ENCODE results near the gene HSPB6.

HSPB6 gene

GRCh38 chr19:35731779-35732405 lies 24.9 kb downstream of the HSPB6 start:
- Histone ChIP-seq H3K27me3 (ENCODE audit: insufficient read depth, low read length, poor library complexity) (no peaks in the 10 kb centered on the region), H2AFZ (ENCODE audit: low read depth, low read length) (no peak overlapping the region), H3K4me1 (ENCODE audit: insufficient read depth, low read length) (no peaks in the 10 kb centered on the region), H3K9me3 (ENCODE audit: insufficient read depth, low read length, severe bottlenecking) (no peaks in the 10 kb centered on the region), H3K4me3 (ENCODE audit: low read depth in 1 of 2, low read length in 2 of 2) (no peak overlapping the region), H3K79me2 (ENCODE audit: insufficient read depth, low read length) (no peaks in the 10 kb centered on the region), H4K20me1 (ENCODE audit: insufficient read depth, low read length) (peaks cover 48% of the 10 kb centered on the region), H3K4me2 (ENCODE audit: insufficient read depth, low read length) (no peak overlapping the region), H3K9ac (ENCODE audit: low read depth, low read length) (no peak overlapping the region), H3K36me3 (ENCODE audit: insufficient read depth, low read length) (peaks cover 99% of the 10 kb centered on the region), H3K27ac (ENCODE audit: low read length) (no peak overlapping the region)
- no peak for DNase-seq
- no peak for ATAC-seq (ENCODE audit: insufficient read depth, low read depth)
- TF ChIP-seq EZH2 (IDR thresholded peaks at IDR 0.05; ENCODE audit: borderline replicate concordance, low read depth, low read length, severe bottlenecking), result no peak
- TF ChIP-seq CTCF (IDR thresholded peaks at IDR 0.05; ENCODE audit: borderline replicate concordance, extremely low read depth, low read length, poor library complexity, severe bottlenecking), result no peak

- no peaks in the 10 kb centered on the region for H3K27me3 ChIP-seq (ENCODE audit: insufficient read depth, low read length, poor library complexity)
- no peaks in the 10 kb centered on the region for H3K79me2 ChIP-seq (ENCODE audit: insufficient read depth, low read length)
- no peak overlapping the region for H3K9ac ChIP-seq (ENCODE audit: low read depth, low read length)
- peaks cover 47% of the 10 kb centered on the region for H4K20me1 ChIP-seq (ENCODE audit: insufficient read depth, low read length)
- no peaks in the 10 kb centered on the region for H3K9me3 ChIP-seq (ENCODE audit: insufficient read depth, low read length, severe bottlenecking)
- no peaks in the 10 kb centered on the region for H3K4me1 ChIP-seq (ENCODE audit: insufficient read depth, low read length)
- H3K36me3 ChIP-seq (ENCODE audit: insufficient read depth, low read length), result peaks cover 98% of the 10 kb centered on the region
- no peak overlapping the region for H3K27ac ChIP-seq (ENCODE audit: low read length)
- no peak overlapping the region for H3K4me2 ChIP-seq (ENCODE audit: insufficient read depth, low read length)
- no peak overlapping the region for H2AFZ ChIP-seq (ENCODE audit: low read depth, low read length)
- DNase-seq, result no peak
- ATAC-seq (ENCODE audit: insufficient read depth, low read depth), result no peak
- no peak overlapping the region for H3K4me3 ChIP-seq (ENCODE audit: low read depth in 1 of 2, low read length in 2 of 2)
- no peak for TF ChIP-seq EZH2 (IDR thresholded peaks at IDR 0.05; ENCODE audit: borderline replicate concordance, low read depth, low read length, severe bottlenecking)
- no peak for TF ChIP-seq CTCF (IDR thresholded peaks at IDR 0.05; ENCODE audit: borderline replicate concordance, extremely low read depth, low read length, poor library complexity, severe bottlenecking)
These were observed 25.5 kb downstream of the HSPB6 start for GRCh38 chr19:35731353-35731752.

GRCh38 chr19:35730326-35730725 lies 26.5 kb downstream of the HSPB6 start:
- no peak for DNase-seq
- H3K9me3 ChIP-seq (ENCODE audit: insufficient read depth, low read length, severe bottlenecking), result no peaks in the 10 kb centered on the region
- no peak overlapping the region for H2AFZ ChIP-seq (ENCODE audit: low read depth, low read length)
- no peak overlapping the region for H3K27ac ChIP-seq (ENCODE audit: low read length)
- H4K20me1 ChIP-seq (ENCODE audit: insufficient read depth, low read length), result peaks cover 56% of the 10 kb centered on the region
- H3K9ac ChIP-seq (ENCODE audit: low read depth, low read length), result no peak overlapping the region
- no peaks in the 10 kb centered on the region for H3K27me3 ChIP-seq (ENCODE audit: insufficient read depth, low read length, poor library complexity)
- no peaks in the 10 kb centered on the region for H3K4me1 ChIP-seq (ENCODE audit: insufficient read depth, low read length)
- TF ChIP-seq CTCF (IDR thresholded peaks at IDR 0.05; ENCODE audit: borderline replicate concordance, extremely low read depth, low read length, poor library complexity, severe bottlenecking), result no peak
- TF ChIP-seq EZH2 (IDR thresholded peaks at IDR 0.05; ENCODE audit: borderline replicate concordance, low read depth, low read length, severe bottlenecking), result no peak
- H3K4me3 ChIP-seq (ENCODE audit: low read depth in 1 of 2, low read length in 2 of 2), result no peak overlapping the region
- H3K4me2 ChIP-seq (ENCODE audit: insufficient read depth, low read length), result no peak overlapping the region
- no peak for ATAC-seq (ENCODE audit: insufficient read depth, low read depth)
- no peaks in the 10 kb centered on the region for H3K79me2 ChIP-seq (ENCODE audit: insufficient read depth, low read length)
- peaks cover 98% of the 10 kb centered on the region for H3K36me3 ChIP-seq (ENCODE audit: insufficient read depth, low read length)

Measured in DND-41 (cell line).